BJ (cell line): ENCODE data around the gene ENOX1. TPM values are rescaled to one million over a fixed set of nuclear protein-coding genes. Genes with fewer than 3 reads are reported as not detected.

Source experiments
- CTCF ChIA-PET: fragments of 350-600 bp; formaldehyde crosslinking; extraction: SDS; loops from one replicate; lab custom pipeline; 2021; ENCODE audit warnings: antibody characterized with exemption, inconsistent platforms; lab: Yijun Ruan, JAX
- POLR2A ChIA-PET: fragments of 300-600 bp; sonication (Branson Sonifier 250); formaldehyde crosslinking; extraction: SDS; loops from one replicate; lab custom pipeline; 2021; ENCODE audit warnings: antibody characterized with exemption; lab: Charles Lee
- DNase-seq: peaks from one replicate; pipeline ENCODE4 v3.0.0-alpha.2; 2011; ENCODE audit warnings: low read depth
- H3K27me3 ChIP-seq: 2 replicates; pipeline ENCODE4 v1.6.0; 2011; ENCODE audit warnings: low read length; ENCODE audit not compliant: control insufficient read depth, insufficient read depth
- H3K36me3 ChIP-seq: 2 replicates; pipeline ENCODE4 v1.5.1; 2011; ENCODE audit warnings: low read length; ENCODE audit not compliant: control insufficient read depth, insufficient read depth
- H3K4me3 ChIP-seq: 2 replicates; pipeline ENCODE4 v1.5.1; 2011; ENCODE audit warnings: low read depth, mild to moderate bottlenecking, control low read depth, low read length
- CTCF ChIP-seq: IDR thresholded peaks from 2 replicates; pipeline ENCODE4 v1.5.1; 2011; ENCODE audit warnings: low read depth, mild to moderate bottlenecking, control low read depth, inconsistent platforms, low read length, moderate library complexity; ENCODE audit not compliant: insufficient read depth
- polyA plus RNA-seq: library from polyadenylated mRNA; depleted of rRNA; stranded (reverse); fragments of >200 nt; gene quantifications from 2 replicates; pipeline ENCODE4 v1.2.3, GENCODE V29; 2011

The ENOX1 gene
- polyA plus RNA-seq, 1 experiment = 2.1 TPM

- no peak for DNase-seq
- H3K27me3 ChIP-seq = no peaks in the 10 kb centered on the region
- POLR2A ChIA-PET = no interaction called here
- CTCF ChIA-PET = interaction anchor here (1.1 to 1.2 kb wide), 2 partner anchors 15 to 16 kb away, joined by 3 to 5 read pairs; no protein-coding TSS in a partner anchor
- no peaks in the 10 kb centered on the region for H3K36me3 ChIP-seq
- H3K4me3 ChIP-seq = no peak overlapping the region
- TF ChIP-seq CTCF = no peak
Observed at GRCh38 chr13:43203781-43204180, 583.0 kb downstream of the ENOX1 start.

GRCh38 chr13:43200736-43201135 lies 586.0 kb downstream of the ENOX1 start:
- CTCF ChIA-PET = no interaction called here
- POLR2A ChIA-PET = no interaction called here

GRCh38 chr13:43200307-43200706 lies 586.5 kb downstream of the ENOX1 start:
- no peak overlapping the region for H3K4me3 ChIP-seq
- TF ChIP-seq CTCF = no peak
- no peak for DNase-seq
- H3K36me3 ChIP-seq = no peaks in the 10 kb centered on the region
- H3K27me3 ChIP-seq = peaks cover 1% of the 10 kb centered on the region; the same call in 1 of the 2 replicates
- CTCF ChIA-PET = interaction anchor here (0.7 kb wide), 1 partner anchor 84 kb away, joined by 3 read pairs; no protein-coding TSS in a partner anchor
- POLR2A ChIA-PET = no interaction called here

More at GRCh38 chr13:43200736-43201135, 586.0 kb downstream of the ENOX1 start:
- Histone ChIP-seq H3K27me3 (0 out of 2 replicates have a peak, but pooled peaks cover 1% of the 10 kb centered on the region), H3K36me3 (no peaks in the 10 kb centered on the region), H3K4me3 (no peak overlapping the region)
- no peak for TF ChIP-seq CTCF
- no peak for DNase-seq

GRCh38 chr13:43196750-43197370 lies 589.9 kb downstream of the ENOX1 start:
- DNase-seq = peak; percentile 12
- peaks cover 4% of the 10 kb centered on the region; the same call in 1 of the 2 replicates for H3K27me3 ChIP-seq
- CTCF ChIA-PET = interaction anchor here (1.0 kb wide), 1 partner anchor 12 kb away, joined by 3 read pairs; no protein-coding TSS in a partner anchor
- H3K4me3 ChIP-seq = no peak overlapping the region
- H3K36me3 ChIP-seq = no peaks in the 10 kb centered on the region
- TF ChIP-seq CTCF = no peak
- POLR2A ChIA-PET = no interaction called here

- no peak for DNase-seq
- ChIA-PET CTCF (interaction anchor here (0.5 to 1.0 kb wide), 2 partner anchors 13 to 19 kb away, joined by 3 read pairs; no protein-coding TSS in a partner anchor), POLR2A (no interaction called here)
- Histone ChIP-seq H3K27me3 (peaks cover 4% of the 10 kb centered on the region; the same call in 1 of the 2 replicates), H3K4me3 (no peak overlapping the region), H3K36me3 (no peaks in the 10 kb centered on the region)
- TF ChIP-seq CTCF = no peak
Observed at GRCh38 chr13:43196086-43196621, 590.6 kb downstream of the ENOX1 start.
